Rectal smooth muscle tissue (tissue), 1 donor: ENCODE measurements around the gene AGBL1.

Experiments used
- H3K27ac ChIP-seq: one replicate; pipeline ENCODE4 v1.7.0; 2013; ENCODE audit warnings: low read depth, low read length, inconsistent platforms
- H3K27me3 ChIP-seq: one replicate; pipeline ENCODE4 v1.7.0; 2013; ENCODE audit warnings: low read length; ENCODE audit not compliant: control insufficient read depth, insufficient read depth
- H3K36me3 ChIP-seq: one replicate; pipeline ENCODE4 v1.7.0; 2013; ENCODE audit warnings: low read length; ENCODE audit not compliant: control insufficient read depth, insufficient read depth
- H3K4me1 ChIP-seq: one replicate; pipeline ENCODE4 v1.7.0; 2013; ENCODE audit warnings: low read length; ENCODE audit not compliant: control insufficient read depth, insufficient read depth
- H3K4me3 ChIP-seq: one replicate; pipeline ENCODE4 v1.7.0; 2013; ENCODE audit warnings: low read length
- H3K9ac ChIP-seq: one replicate; pipeline ENCODE4 v1.7.0; 2013; ENCODE audit warnings: low read length

AGBL1 gene

GRCh38 chr15:86615411-86615810 is 535.7 kb downstream of the AGBL1 start:
- no peak overlapping the region for H3K27ac ChIP-seq
- no peaks in the 10 kb centered on the region for H3K4me1 ChIP-seq
- H3K4me3 ChIP-seq, result no peak overlapping the region
- H3K36me3 ChIP-seq, result no peaks in the 10 kb centered on the region
- H3K27me3 ChIP-seq, result no peaks in the 10 kb centered on the region
- H3K9ac ChIP-seq, result no peak overlapping the region

GRCh38 chr15:86615816-86616215 is 536.1 kb downstream of the AGBL1 start:
- Histone ChIP-seq H3K27ac (no peak overlapping the region), H3K9ac (no peak overlapping the region), H3K36me3 (no peaks in the 10 kb centered on the region), H3K4me3 (no peak overlapping the region), H3K27me3 (no peaks in the 10 kb centered on the region), H3K4me1 (no peaks in the 10 kb centered on the region)

GRCh38 chr15:86616771-86617170 is 537.1 kb downstream of the AGBL1 start:
- H3K4me1 ChIP-seq, result no peaks in the 10 kb centered on the region
- H3K27ac ChIP-seq, result no peak overlapping the region
- H3K27me3 ChIP-seq, result no peaks in the 10 kb centered on the region
- H3K9ac ChIP-seq, result no peak overlapping the region
- no peaks in the 10 kb centered on the region for H3K36me3 ChIP-seq
- no peak overlapping the region for H3K4me3 ChIP-seq

- Histone ChIP-seq H3K9ac (no peak overlapping the region), H3K27ac (no peak overlapping the region), H3K4me3 (no peak overlapping the region), H3K4me1 (no peaks in the 10 kb centered on the region), H3K27me3 (no peaks in the 10 kb centered on the region), H3K36me3 (no peaks in the 10 kb centered on the region)
These were observed 540.5 kb downstream of the AGBL1 start for GRCh38 chr15:86620157-86620556.

- Histone ChIP-seq H3K4me3 (no peak overlapping the region), H3K36me3 (no peaks in the 10 kb centered on the region), H3K27me3 (no peaks in the 10 kb centered on the region), H3K27ac (no peak overlapping the region), H3K9ac (no peak overlapping the region), H3K4me1 (no peaks in the 10 kb centered on the region)
These were observed 541.1 kb downstream of the AGBL1 start for GRCh38 chr15:86620641-86621349.

GRCh38 chr15:86623236-86623635 is 543.6 kb downstream of the AGBL1 start:
- no peak overlapping the region for H3K27ac ChIP-seq
- H3K9ac ChIP-seq, result no peak overlapping the region
- no peaks in the 10 kb centered on the region for H3K4me1 ChIP-seq
- no peak overlapping the region for H3K4me3 ChIP-seq
- no peaks in the 10 kb centered on the region for H3K27me3 ChIP-seq
- no peaks in the 10 kb centered on the region for H3K36me3 ChIP-seq

- Histone ChIP-seq H3K36me3 (no peaks in the 10 kb centered on the region), H3K9ac (no peak overlapping the region), H3K4me1 (no peaks in the 10 kb centered on the region), H3K4me3 (no peak overlapping the region), H3K27ac (no peak overlapping the region), H3K27me3 (no peaks in the 10 kb centered on the region)
These were observed 544.8 kb downstream of the AGBL1 start for GRCh38 chr15:86624261-86625036.

GRCh38 chr15:86629409-86630356 is 550.0 kb downstream of the AGBL1 start:
- Histone ChIP-seq H3K27ac (no peak overlapping the region), H3K9ac (no peak overlapping the region), H3K4me1 (no peaks in the 10 kb centered on the region), H3K4me3 (no peak overlapping the region), H3K27me3 (no peaks in the 10 kb centered on the region), H3K36me3 (no peaks in the 10 kb centered on the region)

- no peaks in the 10 kb centered on the region for H3K36me3 ChIP-seq
- no peak overlapping the region for H3K4me3 ChIP-seq
- no peaks in the 10 kb centered on the region for H3K4me1 ChIP-seq
- H3K27me3 ChIP-seq, result no peaks in the 10 kb centered on the region
- no peak overlapping the region for H3K9ac ChIP-seq
- H3K27ac ChIP-seq, result no peak overlapping the region
These were observed 551.3 kb downstream of the AGBL1 start for GRCh38 chr15:86630946-86631345.

GRCh38 chr15:86634146-86634545 is 554.5 kb downstream of the AGBL1 start:
- H3K27ac ChIP-seq, result no peak overlapping the region
- H3K36me3 ChIP-seq, result no peaks in the 10 kb centered on the region
- H3K27me3 ChIP-seq, result no peaks in the 10 kb centered on the region
- no peak overlapping the region for H3K9ac ChIP-seq
- H3K4me1 ChIP-seq, result no peaks in the 10 kb centered on the region
- H3K4me3 ChIP-seq, result no peak overlapping the region

- no peak overlapping the region for H3K27ac ChIP-seq
- no peaks in the 10 kb centered on the region for H3K36me3 ChIP-seq
- H3K27me3 ChIP-seq, result no peaks in the 10 kb centered on the region
- H3K4me3 ChIP-seq, result no peak overlapping the region
- H3K9ac ChIP-seq, result no peak overlapping the region
- H3K4me1 ChIP-seq, result no peaks in the 10 kb centered on the region
These were observed 555.4 kb downstream of the AGBL1 start for GRCh38 chr15:86634992-86635638.

GRCh38 chr15:86644339-86644738 is 564.7 kb downstream of the AGBL1 start:
- Histone ChIP-seq H3K9ac (no peak overlapping the region), H3K4me3 (no peak overlapping the region), H3K4me1 (no peaks in the 10 kb centered on the region), H3K36me3 (no peaks in the 10 kb centered on the region), H3K27ac (no peak overlapping the region), H3K27me3 (no peaks in the 10 kb centered on the region)
